Neural cell (in vitro differentiated cells): ENCODE results near the gene YJEFN3. TPM values are rescaled to one million over a fixed set of nuclear protein-coding genes. Genes with fewer than 3 reads are reported as not detected.

Experiments used
- H2AFZ ChIP-seq: fragments of 200-600, 300-800 bp; sonication (generic), shearing (Covaris generic); 2 replicates; pipeline ENCODE4 v1.6.0; 2014; ENCODE audit warnings: low read depth, mild to moderate bottlenecking, antibody characterized with exemption, low read length, moderate library complexity
- H3F3A ChIP-seq: fragments of 200-600 bp; shearing (Covaris generic); 2 replicates; pipeline ENCODE4 v1.6.1; 2016; ENCODE audit warnings: mild to moderate bottlenecking, moderate library complexity, mixed read lengths, antibody characterized with exemption, low read length; ENCODE audit not compliant: insufficient read depth, poor library complexity, severe bottlenecking
- H3K27ac ChIP-seq: fragments of 200-600, 300-800 bp; sonication (generic), shearing (Covaris generic); 2 replicates; pipeline ENCODE4 v1.5.1; 2014; ENCODE audit warnings: mild to moderate bottlenecking, low read length, moderate library complexity
- H3K27me3 ChIP-seq: fragments of 300-800, 200-600 bp; sonication (generic), shearing (Covaris generic); 2 replicates; pipeline ENCODE4 v1.6.0; 2014; ENCODE audit warnings: mild to moderate bottlenecking, low read depth, low read length, moderate library complexity; ENCODE audit not compliant: insufficient read depth
- H3K36me3 ChIP-seq: fragments of 300-800, 200-600 bp; sonication (generic), shearing (Covaris generic); 2 replicates; pipeline ENCODE4 v1.5.1; 2014; ENCODE audit warnings: mild to moderate bottlenecking, antibody characterized with exemption, low read length, moderate library complexity; ENCODE audit not compliant: insufficient read depth
- H3K4me2 ChIP-seq: fragments of 300-800, 200-600 bp; sonication (generic), shearing (Covaris generic); 2 replicates; pipeline ENCODE4 v1.6.0; 2014; ENCODE audit warnings: mild to moderate bottlenecking, low read length
- H3K4me3 ChIP-seq: fragments of 300-800, 200-600 bp; sonication (generic), shearing (Covaris generic); 2 replicates; pipeline ENCODE4 v1.5.1; 2014; ENCODE audit warnings: mild to moderate bottlenecking, low read length, moderate library complexity
- H3K79me2 ChIP-seq: fragments of 200-600 bp; shearing (Covaris generic); replicated peaks from 2 replicates; pipeline ENCODE4 v1.6.0; 2014; ENCODE audit warnings: mild to moderate bottlenecking, low read length, moderate library complexity; ENCODE audit not compliant: insufficient read depth
- H3K9ac ChIP-seq: fragments of 300-800, 200-600 bp; sonication (generic), shearing (Covaris generic); 2 replicates; pipeline ENCODE4 v1.6.1; 2016; ENCODE audit warnings: mild to moderate bottlenecking, low read length, mixed read lengths
- H3K9me2 ChIP-seq: fragments of 200-600 bp; shearing (Covaris generic); 2 replicates; pipeline ENCODE4 v1.6.1; 2016; ENCODE audit warnings: mild to moderate bottlenecking, low read length, mixed read lengths; ENCODE audit not compliant: insufficient read depth
- H3K9me3 ChIP-seq: fragments of 200-600, 300-800 bp; sonication (generic), shearing (Covaris generic); 2 replicates; pipeline ENCODE4 v1.6.1; 2016; ENCODE audit warnings: mild to moderate bottlenecking, mixed run types, low read length, moderate library complexity, mixed read lengths
- H4K20me1 ChIP-seq: fragments of 200-600 bp; shearing (Covaris generic); 2 replicates; pipeline ENCODE4 v1.6.1; 2016; ENCODE audit warnings: mild to moderate bottlenecking, mixed run types; ENCODE audit not compliant: insufficient read depth
- CTCF ChIP-seq: fragments of 450-650 bp; IDR thresholded peaks from 2 replicates; pipeline ENCODE4 v1.5.1; 2014; ENCODE audit warnings: antibody characterized with exemption, mild to moderate bottlenecking, moderate library complexity; ENCODE audit not compliant: poor library complexity, severe bottlenecking
- EP300 ChIP-seq: fragments of 450-650 bp; conservative IDR thresholded peaks from 2 replicates; pipeline ENCODE4 v1.6.1; 2014; ENCODE audit warnings: antibody characterized with exemption, mild to moderate bottlenecking, moderate library complexity; ENCODE audit not compliant: poor library complexity, severe bottlenecking
- EZH2 ChIP-seq: fragments of 200-600, 300-800 bp; shearing (Covaris generic), sonication (generic); IDR thresholded peaks from 2 replicates; pipeline ENCODE4 v1.6.1; 2014; ENCODE audit warnings: antibody characterized with exemption, low read length, borderline replicate concordance, mild to moderate bottlenecking; ENCODE audit not compliant: insufficient read depth, poor library complexity, severe bottlenecking
- MXI1 ChIP-seq: fragments of 450-650 bp; conservative IDR thresholded peaks from 2 replicates; pipeline ENCODE4 v1.6.1; 2014; ENCODE audit warnings: antibody characterized with exemption, mild to moderate bottlenecking; ENCODE audit not compliant: poor library complexity, severe bottlenecking
- POLR2AphosphoS5 ChIP-seq: IDR thresholded peaks from 2 replicates; pipeline ENCODE4 v1.6.1; 2012
- RAD21 ChIP-seq: fragments of 450-650 bp; conservative IDR thresholded peaks from 2 replicates; pipeline ENCODE4 v1.6.1; 2014; ENCODE audit warnings: antibody characterized with exemption, mild to moderate bottlenecking, moderate library complexity
- REST ChIP-seq: IDR thresholded peaks from 2 replicates; pipeline ENCODE4 v1.6.1; 2012; ENCODE audit warnings: borderline replicate concordance
- SMC3 ChIP-seq: fragments of 450-650 bp; conservative IDR thresholded peaks from 2 replicates; pipeline ENCODE4 v1.6.1; 2014; ENCODE audit warnings: antibody characterized with exemption, mild to moderate bottlenecking, moderate library complexity; ENCODE audit not compliant: poor library complexity
- TAF1 ChIP-seq: IDR thresholded peaks from 2 replicates; pipeline ENCODE4 v1.6.1; 2012; ENCODE audit warnings: low read depth
- polyA plus RNA-seq: library from polyadenylated mRNA; depleted of rRNA; stranded (reverse); fragments of >200 nt; gene quantifications from 2 replicates; pipeline ENCODE4 v1.2.3, GENCODE V29; 2014

Gene YJEFN3
- polyA plus RNA-seq, 1 donor from 2014 or later, result 26.9 TPM

DNA sequence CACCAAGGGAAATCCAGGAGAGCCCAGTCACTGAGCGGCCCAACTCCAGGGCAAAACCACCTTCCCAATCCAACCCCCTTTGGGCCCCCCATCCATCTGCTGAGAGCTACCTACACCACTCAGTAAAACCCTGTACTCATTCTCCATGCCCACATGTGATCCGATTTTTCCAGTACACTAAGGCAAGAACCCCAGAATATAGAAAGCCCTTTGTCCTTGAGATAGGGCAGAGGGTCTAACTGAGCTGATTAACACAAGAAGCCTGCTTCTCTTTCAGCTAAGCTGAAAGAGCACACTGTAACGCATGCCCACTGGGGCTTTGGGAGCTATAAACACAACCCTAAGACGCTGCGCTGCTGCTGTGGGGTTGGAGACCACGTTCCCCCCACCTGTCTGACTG, 53.8 kb downstream of the YJEFN3 start:
- no peak for TF ChIP-seq REST
- no peak for TF ChIP-seq EZH2
- TF ChIP-seq SMC3, result no peak
- no peak for TF ChIP-seq POLR2AphosphoS5
- TF ChIP-seq EP300, result no peak
- no peak for TF ChIP-seq MXI1
- TF ChIP-seq CTCF, result no peak
- no peak for TF ChIP-seq RAD21
- no peak for TF ChIP-seq TAF1
- no peaks in the 10 kb centered on the region for H3F3A ChIP-seq
- no peak overlapping the region for H3K4me3 ChIP-seq

DNA sequence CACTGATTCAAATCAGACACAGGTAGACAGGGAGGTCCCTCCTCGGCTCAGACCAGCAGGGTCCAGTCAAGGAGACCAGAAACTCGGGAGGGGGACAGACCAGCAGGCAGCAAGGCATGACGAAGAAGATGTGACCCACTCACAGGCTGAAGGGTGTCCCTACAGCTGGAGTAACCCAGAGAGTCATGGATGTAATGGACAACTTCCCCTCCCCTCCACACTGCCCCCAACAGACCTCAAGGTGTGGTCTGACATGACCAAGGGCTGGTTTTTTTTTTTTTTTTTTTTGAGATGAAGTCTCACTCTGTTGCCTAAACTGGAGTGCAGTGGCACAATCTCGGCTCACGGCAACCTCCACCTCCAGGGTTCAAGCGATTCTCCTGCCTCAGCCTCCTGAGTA, 55.6 kb downstream of the YJEFN3 start:
- no peaks in the 10 kb centered on the region for H3K9me3 ChIP-seq
- H3K27me3 ChIP-seq, result no peaks in the 10 kb centered on the region
- no peak overlapping the region for H3K4me2 ChIP-seq
- H3K4me3 ChIP-seq, result no peak overlapping the region
- no peak overlapping the region for H3K27ac ChIP-seq
- no peaks in the 10 kb centered on the region for H4K20me1 ChIP-seq
- H3K9ac ChIP-seq, result no peak overlapping the region
- no peaks in the 10 kb centered on the region for H3K79me2 ChIP-seq
- H2AFZ ChIP-seq, result no peak overlapping the region
- H3K9me2 ChIP-seq, result no peaks in the 10 kb centered on the region
- H3F3A ChIP-seq, result no peaks in the 10 kb centered on the region
- no peaks in the 10 kb centered on the region for H3K36me3 ChIP-seq
- TF ChIP-seq REST (no peak), TAF1 (no peak), CTCF (no peak), RAD21 (no peak), MXI1 (no peak), POLR2AphosphoS5 (no peak), EZH2 (no peak), EP300 (no peak), SMC3 (no peak)

More for the DNA sequence above, 53.8 kb downstream of the YJEFN3 start:
- Histone ChIP-seq H3K36me3 (no peaks in the 10 kb centered on the region), H3K27ac (no peak overlapping the region), H3K79me2 (no peaks in the 10 kb centered on the region), H3K4me2 (no peak overlapping the region), H3K9ac (no peak overlapping the region), H3K9me2 (no peaks in the 10 kb centered on the region), H3K27me3 (no peaks in the 10 kb centered on the region), H4K20me1 (no peaks in the 10 kb centered on the region), H2AFZ (no peak overlapping the region), H3K9me3 (no peaks in the 10 kb centered on the region)
